Endothelial cell of umbilical vein (primary cell): ENCODE measurements around the gene CDC37. TPM values are rescaled to one million over a fixed set of nuclear protein-coding genes. Genes with fewer than 3 reads are reported as not detected.

ENCODE experiments used
- BruUV-seq: library from RNA; stranded (reverse); fragments of 400-500 nt; replicated peaks from 2 replicates; lab custom pipeline; 2021; lab: Mats Ljungman, UMichigan
- CTCF ChIA-PET: fragments of 300-600, 350-600 bp; sonication (Branson Sonifier 250); formaldehyde crosslinking; loops from one replicate; lab custom pipeline; 2021; ENCODE audit warnings: antibody characterized with exemption, inconsistent platforms; lab: Charles Lee
- POLR2A ChIA-PET: fragments of 300-600, 350-600 bp; sonication (Branson Sonifier 250); formaldehyde crosslinking; loops from one replicate; lab custom pipeline; 2021; ENCODE audit warnings: antibody characterized with exemption, inconsistent platforms; lab: Charles Lee
- DNase-seq: peaks from one replicate; pipeline ENCODE4 v3.0.0-alpha.2; 2011; ENCODE audit warnings: low read depth, low spot score
- FAIRE-seq: peaks from 2 replicates; lab custom pipeline; 2011; peaks lifted over from hg19 to GRCh38; lab: Jason Lieb, UNC
- H2AFZ ChIP-seq: 2 replicates; pipeline ENCODE4 v1.6.0; 2012; ENCODE audit warnings: low read depth, low read length, control low read depth, inconsistent platforms
- H3K27ac ChIP-seq: 2 replicates; pipeline ENCODE4 v1.5.1; 2011; ENCODE audit warnings: low read depth, mild to moderate bottlenecking, control low read depth, low read length, moderate library complexity; ENCODE audit not compliant: insufficient read depth
- H3K27me3 ChIP-seq, 2 experiments: 2 replicates each; pipeline versions ENCODE4 v1.6.0 to v1.6.1; 2011; ENCODE audit warnings: low read length in 2 of 2, mixed read lengths in 1 of 2; ENCODE audit not compliant: control insufficient read depth in 2 of 2, insufficient read depth in 2 of 2
- H3K36me3 ChIP-seq, 2 experiments: 2 replicates in 1 of 2; 3 replicates in 1 of 2; pipeline ENCODE4 v1.5.1; 2011; ENCODE audit warnings: low read length in 2 of 2, mild to moderate bottlenecking in 1 of 2, moderate library complexity in 1 of 2; ENCODE audit not compliant: control insufficient read depth in 2 of 2, insufficient read depth in 2 of 2; ENCODE audit errors: extremely low read depth in 1 of 2
- H3K4me1 ChIP-seq: 3 replicates; pipeline ENCODE4 v1.5.1; 2011; ENCODE audit warnings: mild to moderate bottlenecking, low read length; ENCODE audit not compliant: control insufficient read depth, insufficient read depth; ENCODE audit errors: extremely low read depth
- H3K4me2 ChIP-seq: 2 replicates; pipeline ENCODE4 v1.6.1; 2011; ENCODE audit warnings: low read length, control low read depth, mixed read lengths; ENCODE audit not compliant: insufficient read depth
- H3K4me3 ChIP-seq, 3 experiments: fragments of 200-600 bp in 1 of 3; sonication (generic), shearing (Covaris generic) in 1 of 3; replicated peaks in 1 of 3; 2 replicates each; pipeline ENCODE4 v1.5.1; 2011 to 2016; ENCODE audit warnings: control low read depth in 3 of 3, low read length in 3 of 3, mild to moderate bottlenecking in 2 of 3, inconsistent platforms in 1 of 3, low read depth in 1 of 3, moderate library complexity in 1 of 3; ENCODE audit not compliant: insufficient read depth in 1 of 3
- H3K79me2 ChIP-seq: 2 replicates; pipeline ENCODE4 v1.6.0; 2012; ENCODE audit warnings: low read length, inconsistent platforms; ENCODE audit not compliant: control insufficient read depth, insufficient read depth
- H3K9ac ChIP-seq: replicated peaks from 2 replicates; pipeline ENCODE3; 2011; ENCODE audit warnings: low read length, control low read depth; ENCODE audit not compliant: insufficient read depth; ENCODE audit errors: extremely low read depth
- H3K9me1 ChIP-seq: replicated peaks from 3 replicates; pipeline ENCODE4 v1.6.0; 2011; ENCODE audit warnings: mild to moderate bottlenecking, low read length; ENCODE audit not compliant: control insufficient read depth, insufficient read depth; ENCODE audit errors: extremely low read depth
- H3K9me3 ChIP-seq: replicated peaks from 2 replicates; pipeline ENCODE4 v1.5.1; 2012; ENCODE audit warnings: low read length, inconsistent platforms; ENCODE audit not compliant: control insufficient read depth, insufficient read depth
- H4K20me1 ChIP-seq: replicated peaks from 2 replicates; pipeline ENCODE3; 2011; ENCODE audit warnings: mild to moderate bottlenecking, low read length; ENCODE audit not compliant: control insufficient read depth, insufficient read depth; ENCODE audit errors: extremely low read depth
- CTCF ChIP-seq, 2 donors: IDR thresholded peaks; 1 replicate in 1 of 2; 2 replicates in 1 of 2; pipeline ENCODE4 v1.5.1; 2011; ENCODE audit warnings: low read length in 2 of 2, mild to moderate bottlenecking in 2 of 2, moderate library complexity in 2 of 2, control low read depth in 1 of 2, inconsistent platforms in 1 of 2, low read depth in 1 of 2; ENCODE audit not compliant: insufficient read depth in 1 of 2; ENCODE audit errors: extremely low read depth in 1 of 2
- EZH2 ChIP-seq: IDR thresholded peaks from 2 replicates; pipeline ENCODE4 v1.6.1; 2012; ENCODE audit warnings: borderline replicate concordance, low read depth, mild to moderate bottlenecking, moderate library complexity, low read length, inconsistent platforms; ENCODE audit not compliant: severe bottlenecking
- FOS ChIP-seq: IDR thresholded peaks from 2 replicates; pipeline ENCODE4 v1.6.1; 2011; ENCODE audit warnings: mild to moderate bottlenecking, low read length, moderate library complexity, borderline replicate concordance; ENCODE audit not compliant: insufficient read depth
- JUN ChIP-seq: IDR thresholded peaks from 2 replicates; pipeline ENCODE4 v1.6.1; 2011; ENCODE audit warnings: borderline replicate concordance, low read depth; ENCODE audit not compliant: insufficient read length, insufficient read depth
- MAX ChIP-seq: IDR thresholded peaks from 2 replicates; pipeline ENCODE4 v1.6.1; 2011; ENCODE audit not compliant: insufficient read depth, insufficient read length
- MYC ChIP-seq: IDR thresholded peaks from one replicate; pipeline ENCODE4 v1.6.1; 2011; ENCODE audit warnings: mild to moderate bottlenecking, low read depth, low read length
- POLR2AphosphoS5 ChIP-seq: IDR thresholded peaks from 2 replicates; pipeline ENCODE4 v1.6.1; 2012; ENCODE audit warnings: low read depth, mild to moderate bottlenecking, control low read depth, low read length, moderate library complexity; ENCODE audit not compliant: insufficient read depth
- dilution Hi-C: fragments of 300-500 bp; cut with MboI; formaldehyde crosslinking; loops from one replicate; pipeline ENCODE4 v1.15.0; 2019; ENCODE audit warnings: low sequenced_read_pairs; ENCODE audit not compliant: extremely low pct_ligation_motif_present
- intact Hi-C: fragments of 100-400 bp; cut with micrococcal nuclease; formaldehyde crosslinking; loops from one replicate; pipeline ENCODE4 v1.10.0; 2022
- polyA plus RNA-seq, 4 experiments: library from polyadenylated mRNA; depleted of rRNA in 3 of 4; stranded (reverse) in 3 of 4; unstranded in 1 of 4; fragments of >200 nt; gene quantifications; 2 replicates each; pipeline versions ENCODE4 v1.2.1 to v1.2.3, GENCODE V29; 2011 to 2012; ENCODE audit warnings: missing spikeins in 1 of 4
- total RNA-seq: library from RNA; stranded (reverse); gene quantifications from 2 replicates; pipeline ENCODE4 v1.2.3, GENCODE V29; 2021

Gene CDC37
- total and polyA plus RNA-seq, 2 donors (not counting 3 experiments of a cell fraction or from before 2014, with no cell fraction given): 300 to 372 TPM

- Histone ChIP-seq H3K36me3 (no peaks in the 10 kb centered on the region), H3K27me3 (peaks cover 28 to 32% of the 10 kb centered on the region in 2 experiments), H3K4me1 (peaks cover 14% of the 10 kb centered on the region), H3K4me2 (peak overlapping the region; percentile 42), H3K27ac (no peak overlapping the region), H3K4me3 (peak overlapping the region; percentile 4 to 44 (median 25)), H3K9ac (peak overlapping the region; percentile 13), H3K9me1 (no peaks in the 10 kb centered on the region), H4K20me1 (no peaks in the 10 kb centered on the region), H3K79me2 (no peaks in the 10 kb centered on the region), H3K9me3 (no peaks in the 10 kb centered on the region), H2AFZ (peak overlapping the region; percentile 82)
- BruUV-seq: no TSS peak
- DNase-seq (no peak), FAIRE-seq (no peak)
- ChIA-PET CTCF (interaction anchor here (0.8 to 7.5 kb wide), 13 partner anchors 10 to 160 kb away, joined by 3 to 108 read pairs (median 5); partner anchors contain the start of genes CDC37, ICAM1 and ICAM5), POLR2A (no interaction called here)
- dilution Hi-C loops (no loop called here), intact Hi-C loops (loop anchor here (1.0 to 5.0 kb wide), 2 partner anchors 13 to 151 kb away; partner anchors contain the start of genes CDC37, CDKN2D and KRI1)
- no peak for TF ChIP-seq MAX
- TF ChIP-seq EZH2: no peak
- no peak for TF ChIP-seq MYC
- TF ChIP-seq CTCF (IDR thresholded peaks at IDR 0.05; ENCODE audit: extremely low read depth in 1 of 2, insufficient read depth in 1 of 2, low read depth in 1 of 2, low read length in 2 of 2): no peak
- no peak for TF ChIP-seq JUN
- TF ChIP-seq POLR2AphosphoS5: no peak
- TF ChIP-seq FOS: no peak
These were observed 12.7 kb upstream of the CDC37 start for GRCh38 chr19:10416083-10416379.
